ENCODE results near the gene SPO11.
A peak's percentile ranks its signal among the peaks of the same experiment; 100 is the strongest.

SPO11 gene

DNA sequence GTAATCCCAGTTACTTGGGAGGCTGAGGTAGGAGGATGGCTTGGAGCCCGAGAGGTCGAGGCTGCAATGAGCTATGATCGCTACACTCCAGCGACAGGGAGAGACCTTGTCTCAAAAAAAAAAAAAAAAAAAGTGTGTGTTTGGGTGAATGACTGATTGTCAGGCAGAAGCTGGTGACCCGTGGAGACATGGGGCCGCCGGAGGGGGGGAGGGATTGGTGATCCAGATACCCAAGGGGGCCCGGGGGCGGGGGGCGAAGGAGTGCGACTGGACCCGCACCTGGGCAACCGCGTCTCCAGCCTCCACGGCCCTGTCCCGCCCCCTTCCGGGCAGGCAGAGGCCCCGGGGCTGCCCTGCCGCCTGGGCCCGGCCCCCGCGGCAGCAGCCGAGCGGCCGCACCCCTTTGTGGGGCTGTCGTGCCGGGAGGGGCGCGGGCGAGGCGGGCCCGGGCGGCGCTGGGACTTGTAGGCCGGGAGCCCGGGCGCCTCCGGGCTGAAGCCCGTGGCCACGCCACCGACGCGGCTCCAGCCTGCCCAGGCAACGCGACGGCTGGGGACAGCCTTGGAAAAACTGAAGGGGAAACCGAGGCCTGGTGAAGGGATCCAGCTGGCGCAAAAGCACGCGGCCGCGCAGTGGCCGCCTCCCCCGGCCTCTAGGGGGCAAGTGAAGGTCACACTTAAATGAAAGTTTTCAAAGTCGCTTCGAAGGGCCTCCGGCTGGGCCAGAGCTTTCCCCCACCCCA is 59.5 kb downstream of the SPO11 start:
- peak; percentile 57; the same call in 1 of the 2 replicates for TF ChIP-seq ZNF384 (IDR thresholded peaks at IDR 0.05)
- no peak for TF ChIP-seq NFRKB (IDR thresholded peaks at IDR 0.05)
- no peak for TF ChIP-seq SP1 (IDR thresholded peaks at IDR 0.05)
- TF ChIP-seq FOXK2 (IDR thresholded peaks at IDR 0.05): no peak
- no peak; the same call in 1 of the 2 replicates for TF ChIP-seq L3MBTL2 (conservative IDR thresholded peaks at IDR 0.05)
- TF ChIP-seq CTBP1 (IDR thresholded peaks at IDR 0.05; ENCODE audit: borderline replicate concordance): no peak
- no peak for TF ChIP-seq FOXA1 (IDR thresholded peaks at IDR 0.05)
- no peak for TF ChIP-seq BHLHE40 (IDR thresholded peaks at IDR 0.05; ENCODE audit: borderline replicate concordance)
- no peak for TF ChIP-seq HDGF (IDR thresholded peaks at IDR 0.05; ENCODE audit: borderline replicate concordance)
- 0 out of 2 replicates have a peak, but pooled peaks have one; percentile 27 for TF ChIP-seq LEF1 (IDR thresholded peaks at IDR 0.05; ENCODE audit: borderline replicate concordance)
- peak; percentile 70 for TF ChIP-seq FOXM1 (IDR thresholded peaks at IDR 0.05; ENCODE audit: borderline replicate concordance)
- TF ChIP-seq, protein P1, sequence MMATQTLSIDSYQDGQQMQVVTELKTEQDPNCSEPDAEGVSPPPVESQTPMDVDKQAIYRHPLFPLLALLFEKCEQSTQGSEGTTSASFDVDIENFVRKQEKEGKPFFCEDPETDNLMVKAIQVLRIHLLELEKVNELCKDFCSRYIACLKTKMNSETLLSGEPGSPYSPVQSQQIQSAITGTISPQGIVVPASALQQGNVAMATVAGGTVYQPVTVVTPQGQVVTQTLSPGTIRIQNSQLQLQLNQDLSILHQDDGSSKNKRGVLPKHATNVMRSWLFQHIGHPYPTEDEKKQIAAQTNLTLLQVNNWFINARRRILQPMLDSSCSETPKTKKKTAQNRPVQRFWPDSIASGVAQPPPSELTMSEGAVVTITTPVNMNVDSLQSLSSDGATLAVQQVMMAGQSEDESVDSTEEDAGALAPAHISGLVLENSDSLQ (IDR thresholded peaks at IDR 0.05): no peak
- TF ChIP-seq TARDBP (IDR thresholded peaks at IDR 0.05): no peak
- no peak for TF ChIP-seq ARNT (IDR thresholded peaks at IDR 0.05)
- TF ChIP-seq SUZ12 (IDR thresholded peaks at IDR 0.05): no peak
- TF ChIP-seq ELF4 (IDR thresholded peaks at IDR 0.05): no peak
- peak; percentile 58 for DNase-seq (ENCODE audit: extremely low spot score)
- POLR2A ChIA-PET: interaction anchor here (2.3 kb wide), 1 partner anchor 112 kb away, joined by 6 read pairs; no protein-coding TSS in a partner anchor
- CTCF ChIA-PET: interaction anchor here (1.6 kb wide), 1 partner anchor 10 kb away, joined by 5 read pairs; no protein-coding TSS in a partner anchor

DNA sequence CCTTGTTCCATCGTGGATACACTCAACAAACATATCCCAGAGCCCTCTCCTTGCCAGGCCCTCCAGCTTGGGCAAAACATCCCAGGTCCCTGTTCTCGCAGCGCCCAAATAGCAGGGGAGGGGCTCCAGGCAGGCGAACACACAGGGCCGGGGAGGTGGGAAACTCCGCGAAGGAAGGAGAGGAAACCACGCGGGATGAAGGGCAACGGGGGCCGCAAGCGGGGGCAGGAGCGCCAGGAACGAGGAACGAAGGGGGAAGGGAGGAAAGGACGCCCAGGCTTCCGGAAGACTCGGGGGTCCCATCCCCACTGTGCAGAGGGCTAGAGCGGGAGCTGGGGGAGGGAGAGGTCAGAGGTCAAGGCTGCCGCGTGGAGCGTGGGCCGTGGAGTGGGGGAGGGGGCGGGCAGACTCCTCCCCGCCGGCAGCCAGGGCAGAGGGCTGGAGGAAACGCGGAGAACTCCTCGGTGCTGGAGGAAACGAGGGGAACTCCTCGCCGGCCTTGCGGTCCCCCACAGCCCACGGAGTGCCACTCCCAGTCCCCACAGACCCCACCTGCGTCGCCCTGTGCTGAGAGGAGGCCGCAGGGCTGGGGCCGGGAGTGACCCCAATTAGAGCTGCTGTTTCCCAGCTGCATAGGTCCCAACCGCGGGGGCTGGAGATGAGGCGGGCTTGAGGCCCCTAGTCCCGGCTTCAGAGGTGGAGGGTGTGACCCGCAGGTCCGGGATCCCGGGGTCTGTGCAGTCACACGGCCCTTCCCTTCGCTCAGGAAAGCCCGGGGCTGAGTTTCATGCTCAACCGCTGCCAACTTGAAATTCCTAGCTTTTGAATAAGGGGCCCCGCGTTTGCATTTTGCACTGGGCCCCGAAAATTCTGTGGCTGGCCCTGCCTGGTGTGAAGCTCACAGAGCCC is 60.3 kb downstream of the SPO11 start:
- CTCF ChIA-PET: interaction anchor here (1.6 kb wide), 1 partner anchor 10 kb away, joined by 5 read pairs; no protein-coding TSS in a partner anchor
- POLR2A ChIA-PET: interaction anchor here (0.7 to 2.3 kb wide), 5 partner anchors 12 to 112 kb away, joined by 3 to 6 read pairs (median 5); no protein-coding TSS in a partner anchor
- DNase-seq (ENCODE audit: extremely low spot score): no peak
- TF ChIP-seq LEF1 (IDR thresholded peaks at IDR 0.05; ENCODE audit: borderline replicate concordance) (no peak), HDGF (IDR thresholded peaks at IDR 0.05; ENCODE audit: borderline replicate concordance) (no peak), FOXK2 (IDR thresholded peaks at IDR 0.05) (no peak), ELF4 (IDR thresholded peaks at IDR 0.05) (no peak), ARNT (IDR thresholded peaks at IDR 0.05) (no peak), ZNF384 (IDR thresholded peaks at IDR 0.05) (no peak), NFRKB (IDR thresholded peaks at IDR 0.05) (no peak), SUZ12 (IDR thresholded peaks at IDR 0.05) (no peak), L3MBTL2 (conservative IDR thresholded peaks at IDR 0.05) (peak; percentile 78; the same call in 1 of the 2 replicates)

DNA sequence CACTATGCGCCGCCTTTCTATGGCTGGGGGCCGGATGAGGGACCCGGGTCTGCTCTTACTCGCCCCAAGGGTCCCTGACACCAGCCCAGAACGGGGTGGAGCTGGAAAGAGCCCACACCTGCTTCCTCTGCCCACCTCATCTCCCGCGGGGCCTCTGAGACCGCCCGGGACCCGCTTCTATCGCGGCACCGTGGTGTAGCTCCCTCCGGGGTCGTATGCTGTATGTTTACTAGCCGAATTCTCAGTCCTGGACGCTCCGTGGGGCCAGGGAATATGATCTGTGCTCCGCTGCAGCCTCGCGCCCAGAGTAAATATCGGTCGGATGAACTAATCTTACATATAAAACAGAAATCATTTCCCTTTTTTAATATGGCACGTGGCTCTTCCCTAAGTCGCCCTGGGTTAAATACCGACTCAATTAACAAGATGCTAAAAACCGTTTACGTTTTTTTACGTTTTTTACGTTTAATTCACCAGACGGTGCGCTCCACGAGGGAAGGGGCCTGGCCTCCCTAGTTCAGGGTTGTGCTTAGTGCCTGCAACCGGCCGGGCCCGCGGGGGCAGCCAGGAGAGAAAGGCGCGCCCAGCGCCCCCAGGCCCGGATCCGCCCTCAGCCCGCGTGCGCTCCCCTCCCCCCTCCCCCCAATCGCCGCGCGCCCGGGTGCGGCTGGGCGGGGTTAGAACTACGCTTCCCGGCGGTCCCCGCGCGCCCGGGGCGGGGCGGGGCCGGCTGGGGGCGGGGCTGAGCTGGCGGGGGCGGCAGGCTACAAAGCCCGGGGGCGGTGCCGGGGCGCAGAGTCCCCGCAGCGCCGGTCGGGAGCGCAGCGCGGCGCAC is 61.2 kb downstream of the SPO11 start, which contains the start of gene RBM38:
RBM38 (plus strand) TSS at position 793 of the 835 bp plus-strand sequence. CDS start 186 bp downstream, outside the sequence.
- CTCF ChIA-PET: interaction anchor here (1.6 kb wide), 1 partner anchor 11 kb away, joined by 5 read pairs; no protein-coding TSS in a partner anchor
- DNase-seq (ENCODE audit: extremely low spot score): peak; percentile 95

DNA sequence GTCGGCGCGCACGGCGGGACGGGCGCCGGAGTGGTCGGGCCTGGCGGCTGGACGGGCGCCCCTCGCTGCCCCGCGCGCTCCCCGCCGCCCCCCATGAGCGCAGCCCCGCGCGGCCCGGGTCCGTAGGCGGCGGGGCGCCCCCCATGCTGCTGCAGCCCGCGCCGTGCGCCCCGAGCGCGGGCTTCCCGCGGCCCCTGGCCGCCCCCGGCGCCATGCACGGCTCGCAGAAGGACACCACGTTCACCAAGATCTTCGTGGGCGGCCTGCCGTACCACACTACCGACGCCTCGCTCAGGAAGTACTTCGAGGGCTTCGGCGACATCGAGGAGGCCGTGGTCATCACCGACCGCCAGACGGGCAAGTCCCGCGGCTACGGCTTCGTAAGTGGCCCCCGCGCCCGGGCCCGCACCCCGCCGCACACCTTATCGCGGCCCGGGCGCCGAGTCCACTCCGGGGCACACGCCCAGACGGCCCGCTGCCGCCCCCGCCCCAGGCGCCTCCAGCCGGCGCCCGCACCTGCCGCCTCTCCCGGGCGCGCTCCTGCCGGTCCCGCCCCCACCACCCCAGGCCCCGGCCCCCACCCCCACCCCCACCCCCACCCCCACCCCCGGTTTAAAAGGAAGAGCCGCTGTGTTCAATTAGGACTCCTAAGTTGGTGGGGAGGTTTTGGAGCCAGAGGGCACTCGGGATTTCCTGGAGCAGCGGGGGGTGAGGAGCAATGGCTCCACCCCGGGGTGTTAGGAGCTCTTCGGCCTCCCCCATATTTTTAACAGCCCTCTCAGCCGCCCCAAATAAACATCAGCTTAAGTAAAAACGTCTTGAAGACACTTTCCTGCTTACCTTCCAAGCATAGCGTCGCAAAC is 62.1 kb downstream of the SPO11 start:
- ChIA-PET POLR2A (interaction anchor here (0.6 to 2.3 kb wide), 8 partner anchors 11 to 124 kb away, joined by 3 to 6 read pairs (median 3); no protein-coding TSS in a partner anchor), CTCF (interaction anchor here (0.6 to 0.7 kb wide), 2 partner anchors 35 to 45 kb away, joined by 3 read pairs; no protein-coding TSS in a partner anchor)
- TF ChIP-seq NFRKB (IDR thresholded peaks at IDR 0.05) (no peak), FOXM1 (IDR thresholded peaks at IDR 0.05; ENCODE audit: borderline replicate concordance) (no peak), ELF4 (IDR thresholded peaks at IDR 0.05) (no peak), LEF1 (IDR thresholded peaks at IDR 0.05; ENCODE audit: borderline replicate concordance) (no peak), L3MBTL2 (conservative IDR thresholded peaks at IDR 0.05) (no peak)
- DNase-seq (ENCODE audit: extremely low spot score): peak; percentile 26

More for the DNA sequence above, 61.2 kb downstream of the SPO11 start, which contains the start of gene RBM38:
- peak; percentile 63 for TF ChIP-seq L3MBTL2 (conservative IDR thresholded peaks at IDR 0.05)
- TF ChIP-seq FOXM1 (IDR thresholded peaks at IDR 0.05; ENCODE audit: borderline replicate concordance): 0 out of 2 replicates have a peak, but pooled peaks have one; percentile 18
- no peak for TF ChIP-seq BHLHE40 (IDR thresholded peaks at IDR 0.05; ENCODE audit: borderline replicate concordance)
- POLR2A ChIA-PET: interaction anchor here (0.6 to 2.3 kb wide), 10 partner anchors 11 to 125 kb away, joined by 3 to 6 read pairs (median 4); no protein-coding TSS in a partner anchor

DNA sequence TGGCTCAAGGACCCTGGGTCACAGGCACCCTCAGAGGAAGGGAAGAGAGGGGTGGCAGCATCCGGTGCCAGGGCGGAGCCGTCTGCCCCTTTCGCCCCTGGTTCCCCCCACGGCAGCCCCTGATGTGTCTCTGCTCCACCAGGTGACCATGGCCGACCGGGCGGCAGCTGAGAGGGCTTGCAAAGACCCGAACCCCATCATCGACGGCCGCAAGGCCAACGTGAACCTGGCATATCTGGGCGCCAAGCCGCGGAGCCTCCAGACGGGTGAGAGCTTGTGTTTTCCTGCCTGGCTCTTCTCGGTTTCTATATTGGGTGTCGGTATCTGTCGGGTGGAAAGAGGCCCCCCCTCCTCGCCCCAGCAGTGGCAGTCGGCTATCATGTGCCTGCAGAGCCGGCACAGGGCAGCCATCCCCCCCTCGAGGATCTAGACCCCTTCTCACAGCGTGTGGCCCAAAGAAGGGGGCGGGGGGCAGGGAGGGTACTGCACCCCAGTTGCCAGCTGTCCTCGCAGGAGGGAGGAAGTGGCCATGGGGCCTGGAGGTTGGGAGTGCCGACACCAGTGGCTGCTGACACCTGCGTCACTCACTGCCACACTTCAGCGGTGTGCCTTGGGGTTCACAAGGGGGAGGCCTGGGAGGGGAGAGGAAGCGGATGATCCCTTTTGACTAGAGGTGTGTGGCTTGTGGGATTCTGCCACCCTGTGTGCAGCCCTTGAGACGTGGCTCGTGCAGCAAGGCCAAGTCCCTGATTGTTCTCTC is 63.1 kb downstream of the SPO11 start:
- ChIA-PET CTCF (interaction anchor here (0.6 to 0.7 kb wide), 2 partner anchors 34 to 46 kb away, joined by 3 read pairs; no protein-coding TSS in a partner anchor), POLR2A (interaction anchor here (0.7 to 1.5 kb wide), 2 partner anchors 11 to 20 kb away, joined by 3 read pairs; no protein-coding TSS in a partner anchor)
- no peak for DNase-seq (ENCODE audit: extremely low spot score)
- no peak for TF ChIP-seq NFRKB (IDR thresholded peaks at IDR 0.05)
- TF ChIP-seq SUZ12 (IDR thresholded peaks at IDR 0.05): no peak
- TF ChIP-seq ZNF384 (IDR thresholded peaks at IDR 0.05): no peak
- no peak for TF ChIP-seq L3MBTL2 (conservative IDR thresholded peaks at IDR 0.05)
- no peak for TF ChIP-seq HDGF (IDR thresholded peaks at IDR 0.05; ENCODE audit: borderline replicate concordance)
- no peak for TF ChIP-seq ARNT (IDR thresholded peaks at IDR 0.05)
- no peak for TF ChIP-seq FOXK2 (IDR thresholded peaks at IDR 0.05)
- no peak for TF ChIP-seq FOXA1 (IDR thresholded peaks at IDR 0.05)

Measured in HEK293T (cell line).